ENCODE results near the gene COL7A1.

Gene COL7A1

DNA sequence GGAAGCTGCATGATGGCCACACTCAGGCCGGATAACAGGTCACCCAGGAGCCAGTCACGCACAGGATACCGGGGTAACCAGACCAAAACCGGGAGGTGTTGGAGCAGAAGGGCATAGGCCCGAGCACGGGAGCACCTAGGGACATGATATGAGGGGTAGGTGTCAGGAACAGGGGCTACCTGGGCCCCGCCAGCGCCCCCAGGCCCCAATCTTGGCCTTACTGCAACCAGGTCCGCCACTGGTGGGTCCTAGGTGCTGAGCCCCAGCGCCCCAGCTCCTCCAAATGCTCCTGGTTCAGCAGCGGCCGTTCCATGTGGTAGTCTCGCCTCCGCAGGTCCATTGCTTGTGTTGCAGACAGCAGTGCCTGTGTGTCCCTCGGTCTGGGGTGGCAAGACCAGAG is 38.1 kb upstream of the COL7A1 start:
- no peak overlapping the region for H3K4me3 ChIP-seq (ENCODE audit: low read length, poor library complexity, severe bottlenecking)
- no peak for TF ChIP-seq CTCF (conservative IDR thresholded peaks at IDR 0.05; ENCODE audit: low read length)
- no peak for TF ChIP-seq EZH2phosphoT487 (IDR thresholded peaks at IDR 0.05; ENCODE audit: borderline replicate concordance)
- H3K4me2 ChIP-seq (ENCODE audit: low read depth, low read length, poor library complexity, severe bottlenecking), result peak overlapping the region; percentile 97
- no peaks in the 10 kb centered on the region for H3K9me3 ChIP-seq (ENCODE audit: insufficient read depth, low read depth, low read length)
- no peak overlapping the region for H2AFZ ChIP-seq (ENCODE audit: low read length)
- H3K27me3 ChIP-seq (ENCODE audit: insufficient read depth, low read length, poor library complexity, severe bottlenecking), result no peaks in the 10 kb centered on the region
- no peaks in the 10 kb centered on the region for H3F3A ChIP-seq (ENCODE audit: low read depth)
- H3K9ac ChIP-seq (ENCODE audit: low read depth, low read length, poor library complexity, severe bottlenecking), result peak overlapping the region; percentile 93
- peaks cover 18% of the 10 kb centered on the region for H4K20me1 ChIP-seq (ENCODE audit: insufficient read depth, low read length, poor library complexity, severe bottlenecking)
- H3K9me2 ChIP-seq (replicated peaks; ENCODE audit: low read depth, low read length), result no peaks in the 10 kb centered on the region
- peaks cover 40% of the 10 kb centered on the region for H3K79me2 ChIP-seq (ENCODE audit: insufficient read depth, low read length)
- H3K36me3 ChIP-seq (ENCODE audit: insufficient read depth, low read length), result peaks cover 26% of the 10 kb centered on the region; the same call in 1 of the 2 replicates
- peaks cover 23% of the 10 kb centered on the region for H3K4me1 ChIP-seq (ENCODE audit: insufficient read depth, low read length, poor library complexity, severe bottlenecking)

GRCh38 chr3:48631516-48632448 is 36.7 kb upstream of the COL7A1 start:
- Histone ChIP-seq H3F3A (ENCODE audit: low read depth) (no peaks in the 10 kb centered on the region), H3K4me2 (ENCODE audit: low read depth, low read length, poor library complexity, severe bottlenecking) (peak overlapping the region; percentile 4), H3K9me2 (replicated peaks; ENCODE audit: low read depth, low read length) (no peaks in the 10 kb centered on the region), H3K36me3 (ENCODE audit: insufficient read depth, low read length) (peaks cover 39% of the 10 kb centered on the region; the same call in 1 of the 2 replicates), H4K20me1 (ENCODE audit: insufficient read depth, low read length, poor library complexity, severe bottlenecking) (peaks cover 18% of the 10 kb centered on the region), H3K79me2 (ENCODE audit: insufficient read depth, low read length) (peaks cover 40% of the 10 kb centered on the region), H3K4me1 (ENCODE audit: insufficient read depth, low read length, poor library complexity, severe bottlenecking) (peaks cover 23% of the 10 kb centered on the region), H3K9me3 (ENCODE audit: insufficient read depth, low read depth, low read length) (no peaks in the 10 kb centered on the region), H3K9ac (ENCODE audit: low read depth, low read length, poor library complexity, severe bottlenecking) (no peak overlapping the region), H3K27me3 (ENCODE audit: insufficient read depth, low read length, poor library complexity, severe bottlenecking) (no peaks in the 10 kb centered on the region), H2AFZ (ENCODE audit: low read length) (no peak overlapping the region), H3K4me3 (ENCODE audit: low read length, poor library complexity, severe bottlenecking) (no peak overlapping the region)
- TF ChIP-seq CTCF (conservative IDR thresholded peaks at IDR 0.05; ENCODE audit: low read length) (no peak), EZH2phosphoT487 (IDR thresholded peaks at IDR 0.05; ENCODE audit: borderline replicate concordance) (no peak)

DNA sequence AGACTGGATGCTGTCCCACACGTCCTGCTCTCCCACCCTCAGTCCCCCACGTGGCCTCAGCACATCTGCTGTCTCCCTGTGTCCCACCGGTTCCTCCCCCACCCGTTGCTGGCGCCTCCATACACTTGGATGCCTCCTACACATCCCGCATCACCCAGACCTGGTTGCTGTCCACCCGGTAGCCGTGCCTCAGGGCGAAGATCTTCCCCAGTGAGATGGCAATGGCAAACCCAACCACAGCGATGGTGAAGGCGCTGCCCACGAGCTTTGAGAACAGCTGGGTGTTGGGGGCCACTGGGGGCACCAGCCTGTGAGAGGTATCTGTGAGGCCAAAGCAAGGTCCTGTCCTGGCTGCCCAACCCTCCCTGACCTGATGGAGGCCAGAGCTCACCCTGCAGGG is 35.7 kb upstream of the COL7A1 start:
- Histone ChIP-seq H3K9me3 (ENCODE audit: insufficient read depth, low read depth, low read length) (no peaks in the 10 kb centered on the region), H3K27me3 (ENCODE audit: insufficient read depth, low read length, poor library complexity, severe bottlenecking) (no peaks in the 10 kb centered on the region), H3F3A (ENCODE audit: low read depth) (no peaks in the 10 kb centered on the region), H3K4me3 (ENCODE audit: low read length, poor library complexity, severe bottlenecking) (no peak overlapping the region), H3K9me2 (replicated peaks; ENCODE audit: low read depth, low read length) (no peaks in the 10 kb centered on the region), H4K20me1 (ENCODE audit: insufficient read depth, low read length, poor library complexity, severe bottlenecking) (peaks cover 18% of the 10 kb centered on the region), H3K36me3 (ENCODE audit: insufficient read depth, low read length) (peaks cover 47% of the 10 kb centered on the region; the same call in 1 of the 2 replicates), H3K4me2 (ENCODE audit: low read depth, low read length, poor library complexity, severe bottlenecking) (no peak overlapping the region), H3K9ac (ENCODE audit: low read depth, low read length, poor library complexity, severe bottlenecking) (no peak overlapping the region), H3K4me1 (ENCODE audit: insufficient read depth, low read length, poor library complexity, severe bottlenecking) (peaks cover 13% of the 10 kb centered on the region), H3K79me2 (ENCODE audit: insufficient read depth, low read length) (peaks cover 35% of the 10 kb centered on the region), H2AFZ (ENCODE audit: low read length) (no peak overlapping the region)
- TF ChIP-seq CTCF (conservative IDR thresholded peaks at IDR 0.05; ENCODE audit: low read length) (no peak), EZH2phosphoT487 (IDR thresholded peaks at IDR 0.05; ENCODE audit: borderline replicate concordance) (no peak)
